HUES6 (cell line): ENCODE data around the gene IL18.

ENCODE experiments used
- H3K27ac ChIP-seq: 2 replicates; pipeline ENCODE4 v1.7.0; 2013; ENCODE audit warnings: low read depth, mild to moderate bottlenecking, low read length, inconsistent platforms
- H3K27me3 ChIP-seq: 2 replicates; pipeline ENCODE4 v1.6.1; 2013; ENCODE audit warnings: low read length; ENCODE audit not compliant: control insufficient read depth, insufficient read depth
- H3K36me3 ChIP-seq: 2 replicates; pipeline ENCODE4 v1.6.1; 2013; ENCODE audit warnings: low read length; ENCODE audit not compliant: control insufficient read depth, insufficient read depth
- H3K4me1 ChIP-seq: 2 replicates; pipeline ENCODE4 v1.6.1; 2013; ENCODE audit warnings: low read length; ENCODE audit not compliant: control insufficient read depth, insufficient read depth
- H3K4me3 ChIP-seq: 2 replicates; pipeline ENCODE4 v1.5.1; 2013; ENCODE audit warnings: low read depth, low read length
- H3K9ac ChIP-seq: one replicate; pipeline ENCODE4 v1.6.1; 2013; ENCODE audit warnings: mild to moderate bottlenecking, low read length
- H3K9me3 ChIP-seq: 2 replicates; pipeline ENCODE4 v1.6.1; 2013; ENCODE audit warnings: low read depth, low read length; ENCODE audit not compliant: control insufficient read depth, insufficient read depth

IL18 gene

GRCh38 chr11:112156153-112156955 lies 7.5 kb downstream of the IL18 start:
- Histone ChIP-seq H3K36me3 (no peaks in the 10 kb centered on the region), H3K27ac (no peak overlapping the region), H3K4me1 (no peaks in the 10 kb centered on the region)

GRCh38 chr11:112150517-112150916 lies 13.4 kb downstream of the IL18 start:
- H3K4me3 ChIP-seq = no peak overlapping the region
- H3K4me1 ChIP-seq = no peaks in the 10 kb centered on the region
- no peaks in the 10 kb centered on the region for H3K36me3 ChIP-seq
- H3K27ac ChIP-seq = no peak overlapping the region
- no peaks in the 10 kb centered on the region for H3K9me3 ChIP-seq
- H3K9ac ChIP-seq = no peak overlapping the region
- no peaks in the 10 kb centered on the region for H3K27me3 ChIP-seq

More at GRCh38 chr11:112156153-112156955, 7.5 kb downstream of the IL18 start:
- Histone ChIP-seq H3K27me3 (no peaks in the 10 kb centered on the region), H3K9me3 (no peaks in the 10 kb centered on the region), H3K4me3 (no peak overlapping the region), H3K9ac (no peak overlapping the region)

GRCh38 chr11:112143597-112143996 lies 20.3 kb downstream of the IL18 start:
- no peaks in the 10 kb centered on the region for H3K27me3 ChIP-seq
- no peak overlapping the region for H3K27ac ChIP-seq
- H3K9ac ChIP-seq = no peak overlapping the region
- no peak overlapping the region for H3K4me3 ChIP-seq
- H3K36me3 ChIP-seq = no peaks in the 10 kb centered on the region
- H3K4me1 ChIP-seq = no peaks in the 10 kb centered on the region
- H3K9me3 ChIP-seq = no peaks in the 10 kb centered on the region

DNA sequence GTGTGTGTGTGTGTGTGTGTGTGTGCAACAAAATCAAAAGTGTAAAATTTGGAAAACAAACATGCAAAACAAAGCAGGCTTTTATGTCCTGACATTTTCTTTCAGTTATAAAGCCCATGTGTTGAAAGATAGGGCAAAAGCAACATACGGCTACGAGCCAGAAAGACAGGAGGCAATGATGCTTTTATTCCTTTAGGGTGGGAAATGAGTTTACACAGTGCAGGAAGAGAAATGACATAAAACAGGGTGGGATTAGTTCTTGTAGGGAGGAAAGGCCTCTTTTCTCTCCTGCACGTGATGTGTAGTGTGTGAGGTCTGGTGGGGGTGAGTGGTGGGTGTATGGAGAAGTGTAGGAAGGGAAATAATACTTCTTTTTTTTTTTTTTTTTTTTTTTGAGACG lies 29.4 kb downstream of the IL18 start:
- H3K4me1 ChIP-seq = no peaks in the 10 kb centered on the region

GRCh38 chr11:112132737-112133136 lies 31.2 kb downstream of the IL18 start:
- Histone ChIP-seq H3K27me3 (no peaks in the 10 kb centered on the region), H3K4me3 (no peak overlapping the region), H3K36me3 (no peaks in the 10 kb centered on the region), H3K27ac (no peak overlapping the region), H3K4me1 (no peaks in the 10 kb centered on the region), H3K9me3 (no peaks in the 10 kb centered on the region), H3K9ac (no peak overlapping the region)

More for the DNA sequence above, 29.4 kb downstream of the IL18 start:
- no peak overlapping the region for H3K27ac ChIP-seq
- no peaks in the 10 kb centered on the region for H3K9me3 ChIP-seq
- H3K9ac ChIP-seq = no peak overlapping the region
- no peak overlapping the region for H3K4me3 ChIP-seq
- H3K27me3 ChIP-seq = no peaks in the 10 kb centered on the region
- no peaks in the 10 kb centered on the region for H3K36me3 ChIP-seq

DNA sequence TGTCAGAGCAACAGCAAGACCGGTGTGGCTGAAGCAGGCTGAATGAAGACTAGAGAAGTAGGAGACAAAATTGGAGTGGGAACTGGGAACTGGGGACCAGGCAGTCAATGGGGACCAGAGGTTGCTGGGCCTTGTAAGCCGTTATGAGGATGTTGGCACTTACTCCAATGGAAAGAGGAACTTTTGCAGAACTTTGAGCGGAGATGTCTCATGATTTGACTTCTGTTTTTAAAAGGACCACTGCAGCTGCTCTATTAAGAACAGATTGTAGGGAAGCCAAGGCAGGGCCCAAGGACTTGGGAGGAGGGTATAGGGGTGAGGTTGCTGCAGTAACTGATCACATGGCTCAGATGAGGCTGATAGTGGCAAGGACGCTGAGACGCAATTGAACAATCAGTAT lies 34.2 kb downstream of the IL18 start:
- Histone ChIP-seq H3K27me3 (no peaks in the 10 kb centered on the region), H3K4me1 (no peaks in the 10 kb centered on the region), H3K4me3 (no peak overlapping the region), H3K36me3 (no peaks in the 10 kb centered on the region), H3K9ac (no peak overlapping the region), H3K27ac (no peak overlapping the region), H3K9me3 (no peaks in the 10 kb centered on the region)

DNA sequence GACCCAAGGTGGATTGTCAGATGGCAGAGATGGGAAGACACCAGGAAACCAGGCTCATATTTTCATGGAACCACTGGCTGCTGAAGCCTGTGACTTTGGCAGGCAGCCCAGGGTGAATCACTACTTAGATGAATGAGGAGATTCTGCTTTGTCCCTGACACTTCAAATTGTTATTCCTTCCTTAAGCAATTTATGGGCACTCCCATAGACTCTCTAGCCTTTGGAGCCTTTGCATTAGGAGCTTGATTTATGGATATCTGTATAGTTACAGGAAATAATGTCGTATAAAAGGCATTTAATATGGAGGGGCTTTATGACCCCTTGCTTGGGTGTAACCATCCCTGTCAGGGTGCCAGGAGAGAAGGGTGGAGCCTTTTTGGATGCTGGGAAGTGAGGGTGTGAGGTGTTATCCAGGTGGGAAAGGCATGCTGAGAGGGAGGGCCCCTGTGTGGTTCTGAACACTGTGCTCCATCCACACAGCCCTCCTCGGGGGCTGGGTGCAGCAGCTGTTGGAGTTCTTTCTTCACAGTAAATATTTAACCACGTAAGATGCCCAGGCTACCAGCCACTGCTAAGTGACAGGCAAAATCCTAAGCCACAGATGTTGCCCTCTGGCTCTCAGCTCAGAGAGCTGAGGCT lies 35.3 kb downstream of the IL18 start:
- no peaks in the 10 kb centered on the region for H3K9me3 ChIP-seq
- H3K27ac ChIP-seq = no peak overlapping the region
- no peak overlapping the region for H3K9ac ChIP-seq
- no peaks in the 10 kb centered on the region for H3K36me3 ChIP-seq
- H3K4me3 ChIP-seq = no peak overlapping the region
- H3K27me3 ChIP-seq = no peaks in the 10 kb centered on the region
- no peaks in the 10 kb centered on the region for H3K4me1 ChIP-seq

DNA sequence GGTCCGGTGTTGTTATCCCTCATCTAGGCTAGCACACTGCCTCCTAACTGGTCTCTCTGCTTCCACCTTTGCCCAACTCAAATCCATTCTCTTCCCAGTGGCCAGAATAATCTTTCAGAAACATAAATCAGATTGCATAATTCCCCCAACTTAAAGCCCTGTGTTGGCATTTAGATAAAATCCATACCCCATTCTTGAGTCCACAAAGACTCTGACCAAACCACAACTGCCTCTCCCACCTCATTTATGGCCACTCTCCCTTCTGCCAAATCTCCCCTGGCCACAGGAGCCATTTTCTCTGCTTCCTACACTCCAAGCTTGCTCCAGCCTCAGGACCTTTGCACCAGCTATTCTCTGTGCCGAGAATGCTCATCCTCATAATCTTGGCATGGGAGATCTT lies 36.8 kb downstream of the IL18 start:
- Histone ChIP-seq H3K27ac (no peak overlapping the region), H3K27me3 (no peaks in the 10 kb centered on the region), H3K36me3 (no peaks in the 10 kb centered on the region), H3K9ac (no peak overlapping the region), H3K4me3 (no peak overlapping the region), H3K9me3 (no peaks in the 10 kb centered on the region), H3K4me1 (no peaks in the 10 kb centered on the region)

GRCh38 chr11:112123129-112123528 lies 40.8 kb downstream of the IL18 start:
- Histone ChIP-seq H3K27me3 (no peaks in the 10 kb centered on the region), H3K9me3 (no peaks in the 10 kb centered on the region), H3K9ac (no peak overlapping the region), H3K4me1 (no peaks in the 10 kb centered on the region), H3K4me3 (no peak overlapping the region), H3K27ac (no peak overlapping the region), H3K36me3 (no peaks in the 10 kb centered on the region)

DNA sequence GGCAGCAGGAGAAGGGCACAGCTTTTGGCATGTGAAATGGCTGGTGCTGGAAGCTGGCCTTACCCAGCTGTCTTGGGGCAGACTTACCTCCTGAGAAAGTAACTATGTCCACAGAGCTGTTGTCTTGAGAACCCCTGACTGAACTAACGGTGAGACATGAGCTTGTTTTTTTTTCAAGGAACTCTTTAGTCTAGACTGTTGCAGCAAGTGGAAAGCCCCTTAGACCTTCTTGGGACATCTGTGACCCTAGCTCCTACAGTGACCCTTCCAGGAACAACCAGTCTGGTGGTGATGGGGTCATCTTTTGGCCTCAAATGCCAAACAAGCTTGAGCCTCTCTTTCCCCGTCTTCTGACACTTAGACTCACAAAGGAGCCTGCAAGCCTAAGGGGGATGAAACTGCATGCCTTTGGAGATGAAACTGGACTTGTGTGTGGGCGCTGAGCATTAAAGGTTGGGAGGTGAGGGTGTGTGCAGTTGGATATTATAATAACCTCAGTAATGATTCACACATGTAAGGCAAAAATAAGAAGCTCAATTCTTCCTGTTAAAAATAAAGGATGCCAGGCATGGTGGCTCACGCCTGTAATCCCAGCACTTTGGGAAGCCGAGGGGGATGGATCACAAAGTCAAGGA lies 41.8 kb downstream of the IL18 start:
- Histone ChIP-seq H3K9ac (no peak overlapping the region), H3K27me3 (no peaks in the 10 kb centered on the region), H3K4me3 (no peak overlapping the region), H3K36me3 (no peaks in the 10 kb centered on the region), H3K9me3 (no peaks in the 10 kb centered on the region), H3K4me1 (no peaks in the 10 kb centered on the region), H3K27ac (no peak overlapping the region)

- no peaks in the 10 kb centered on the region for H3K9me3 ChIP-seq
- H3K36me3 ChIP-seq = no peaks in the 10 kb centered on the region
- H3K27me3 ChIP-seq = no peaks in the 10 kb centered on the region
- no peak overlapping the region for H3K27ac ChIP-seq
- no peak overlapping the region for H3K4me3 ChIP-seq
- H3K4me1 ChIP-seq = no peaks in the 10 kb centered on the region
- no peak overlapping the region for H3K9ac ChIP-seq
These were observed 45.7 kb downstream of the IL18 start for GRCh38 chr11:112118176-112118575.
